DOHH2 (cell line): ENCODE results near the gene CFAP73.

ENCODE experiments used
- H3F3A ChIP-seq: fragments of 200-600 bp; sonication (generic), shearing (Covaris generic); 2 replicates; pipeline ENCODE4 v1.6.0; 2016; ENCODE audit warnings: antibody characterized with exemption, mild to moderate bottlenecking; ENCODE audit not compliant: control insufficient read depth, insufficient read depth
- H3K27ac ChIP-seq: fragments of 200-600 bp; sonication (generic); 2 replicates; pipeline ENCODE4 v1.5.1; 2014; ENCODE audit warnings: low read depth, mild to moderate bottlenecking, low read length, moderate library complexity
- H3K27me3 ChIP-seq: fragments of 200-600 bp; sonication (generic); 2 replicates; pipeline ENCODE4 v1.6.1; 2014; ENCODE audit warnings: mild to moderate bottlenecking, low read length, mixed read lengths; ENCODE audit not compliant: control insufficient read depth
- H3K36me3 ChIP-seq: fragments of 200-600 bp; sonication (generic); 2 replicates; pipeline ENCODE4 v1.6.1; 2014; ENCODE audit warnings: mild to moderate bottlenecking, low read length, moderate library complexity, mixed read lengths; ENCODE audit not compliant: control insufficient read depth
- H3K4me1 ChIP-seq: fragments of 200-600 bp; sonication (generic); 2 replicates; pipeline ENCODE4 v1.6.1; 2014; ENCODE audit warnings: mild to moderate bottlenecking, low read length, mixed read lengths; ENCODE audit not compliant: control insufficient read depth
- H3K4me2 ChIP-seq: fragments of 200-600 bp; sonication (generic); 2 replicates; pipeline ENCODE4 v1.6.0; 2014; ENCODE audit warnings: mild to moderate bottlenecking, low read length, moderate library complexity
- H3K4me3 ChIP-seq: fragments of 200-600 bp; sonication (generic); 2 replicates; pipeline ENCODE4 v1.5.1; 2014; ENCODE audit warnings: mild to moderate bottlenecking, low read length, mixed read lengths
- H3K79me2 ChIP-seq: fragments of 200-600 bp; sonication (generic); 2 replicates; pipeline ENCODE4 v1.6.1; 2014; ENCODE audit warnings: mild to moderate bottlenecking, low read length, mixed read lengths; ENCODE audit not compliant: control insufficient read depth
- H3K9me2 ChIP-seq: fragments of 200-600 bp; sonication (generic); replicated peaks from 2 replicates; pipeline ENCODE4 v1.6.1; 2014; ENCODE audit warnings: mild to moderate bottlenecking, low read length, mixed read lengths; ENCODE audit not compliant: control insufficient read depth
- H3K9me3 ChIP-seq: fragments of 200-600 bp; sonication (generic); 2 replicates; pipeline ENCODE4 v1.6.1; 2014; ENCODE audit warnings: antibody characterized with exemption, low read length, mixed read lengths; ENCODE audit not compliant: control insufficient read depth, insufficient read depth
- H4K20me1 ChIP-seq: fragments of 200-600 bp; sonication (generic); 2 replicates; pipeline ENCODE4 v1.6.0; 2014; ENCODE audit warnings: low read depth, mild to moderate bottlenecking, antibody characterized with exemption, low read length, moderate library complexity; ENCODE audit not compliant: control insufficient read depth, insufficient read depth
- CTCF ChIP-seq: fragments of 200-600 bp; sonication (generic); IDR thresholded peaks from one replicate; pipeline ENCODE4 v1.5.1; 2014; ENCODE audit warnings: antibody characterized with exemption, mild to moderate bottlenecking, low read depth, low read length; ENCODE audit not compliant: poor library complexity, severe bottlenecking
- EZH2phosphoT487 ChIP-seq: fragments of 200-600 bp; sonication (generic); IDR thresholded peaks from 2 replicates; pipeline ENCODE4 v1.6.1; 2017; ENCODE audit warnings: borderline replicate concordance, mild to moderate bottlenecking, antibody characterized with exemption, low read length, moderate library complexity, mixed read lengths

CFAP73 gene

GRCh38 chr12:113165521-113166450 lies 16.3 kb downstream of the CFAP73 start:
- Histone ChIP-seq H3K9me2 (no peaks in the 10 kb centered on the region), H3F3A (peaks cover 8% of the 10 kb centered on the region), H3K27me3 (no peaks in the 10 kb centered on the region), H3K4me2 (no peak overlapping the region), H3K79me2 (peaks cover under 1% of the 10 kb centered on the region; the same call in 1 of the 2 replicates), H3K9me3 (no peaks in the 10 kb centered on the region), H3K4me1 (peaks cover 27% of the 10 kb centered on the region), H3K4me3 (no peak overlapping the region), H3K27ac (no peak overlapping the region), H4K20me1 (peaks cover 3% of the 10 kb centered on the region; the same call in 1 of the 2 replicates), H3K36me3 (peaks cover 83% of the 10 kb centered on the region)
- TF ChIP-seq EZH2phosphoT487 (no peak), CTCF (no peak)

GRCh38 chr12:113167868-113168267 lies 18.3 kb downstream of the CFAP73 start:
- H3K36me3 ChIP-seq = peaks cover 88% of the 10 kb centered on the region
- H3K4me2 ChIP-seq = no peak overlapping the region
- H3F3A ChIP-seq = peaks cover 4% of the 10 kb centered on the region; the same call in 1 of the 2 replicates
- no peaks in the 10 kb centered on the region for H4K20me1 ChIP-seq
- H3K79me2 ChIP-seq = peaks cover 13% of the 10 kb centered on the region
- H3K9me3 ChIP-seq = no peaks in the 10 kb centered on the region
- no peak overlapping the region for H3K4me3 ChIP-seq
- no peaks in the 10 kb centered on the region for H3K27me3 ChIP-seq
- no peak overlapping the region for H3K27ac ChIP-seq
- H3K9me2 ChIP-seq = no peaks in the 10 kb centered on the region
- H3K4me1 ChIP-seq = peaks cover 29% of the 10 kb centered on the region
- TF ChIP-seq EZH2phosphoT487 = no peak
- TF ChIP-seq CTCF = no peak

DNA sequence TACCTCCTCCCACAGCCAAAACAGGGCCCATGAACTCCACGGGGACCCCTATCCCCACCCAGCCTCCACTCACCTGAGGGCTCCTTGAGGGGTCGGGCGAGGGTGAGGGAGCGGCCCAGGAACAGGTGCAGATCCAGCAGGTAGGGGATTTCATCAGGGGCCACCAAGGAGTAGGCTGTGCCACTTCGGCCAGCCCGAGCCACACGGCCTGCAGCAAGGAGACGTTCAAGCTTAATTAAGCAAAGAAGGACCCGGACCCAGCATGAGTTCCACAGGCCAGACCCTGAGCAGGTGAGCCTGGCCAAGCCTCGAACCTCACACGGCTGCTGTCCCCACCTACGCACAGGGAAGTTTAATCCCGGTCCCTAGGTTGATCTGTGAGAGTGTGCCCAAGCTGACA lies 20.2 kb downstream of the CFAP73 start:
- Histone ChIP-seq H3K9me2 (no peaks in the 10 kb centered on the region), H3K4me2 (no peak overlapping the region), H3K36me3 (peaks cover 93% of the 10 kb centered on the region), H3K4me1 (peaks cover 41% of the 10 kb centered on the region), H3K79me2 (peaks cover 17% of the 10 kb centered on the region), H3K9me3 (no peaks in the 10 kb centered on the region), H3K4me3 (no peak overlapping the region), H3K27me3 (no peaks in the 10 kb centered on the region), H3F3A (peaks cover 16% of the 10 kb centered on the region), H4K20me1 (no peaks in the 10 kb centered on the region), H3K27ac (0 out of 2 replicates have a peak overlapping the region, but pooled peaks have one; percentile 92)
- TF ChIP-seq CTCF (no peak), EZH2phosphoT487 (no peak)
